HepG2 (cell line): ENCODE measurements around the gene PCSK6. TPM values are rescaled to one million over a fixed set of nuclear protein-coding genes. Genes with fewer than 3 reads are reported as not detected.
A peak's percentile ranks its signal among the peaks of the same experiment; 100 is the strongest.

Experiments
- BCL6 ChIP-seq: IDR thresholded peaks from 2 replicates; pipeline ENCODE4 v1.6.1; 2016; ENCODE audit warnings: missing genetic modification reagents, missing compliant biosample characterization
- CREB1 ChIP-seq, 2 experiments: fragments of 450-650 bp in 1 of 2; IDR thresholded peaks; 2 replicates each; pipeline ENCODE4 v1.6.1; 2016 to 2017; ENCODE audit warnings: control low read depth in 1 of 2, mild to moderate bottlenecking in 1 of 2, missing compliant biosample characterization in 1 of 2, missing genetic modification characterization in 1 of 2
- HNRNPUL1 ChIP-seq: fragments of 200-400 bp; formaldehyde crosslinking; IDR thresholded peaks from 2 replicates; pipeline ENCODE4 v1.6.1; 2017; ENCODE audit warnings: low read depth, mild to moderate bottlenecking, low read length, moderate library complexity
- PPARG ChIP-seq: conservative IDR thresholded peaks from 2 replicates; pipeline ENCODE4 v1.6.1; 2016; ENCODE audit warnings: missing biosample characterization, missing genetic modification reagents
- TBL1XR1 ChIP-seq: fragments of 150-350 bp; IDR thresholded peaks from 2 replicates; pipeline ENCODE4 v1.6.1; 2014; ENCODE audit warnings: borderline replicate concordance, low read length; ENCODE audit not compliant: partially characterized antibody
- TBX2 ChIP-seq: sonication (generic); formaldehyde crosslinking; IDR thresholded peaks from 2 replicates; pipeline ENCODE4 v1.5.0; 2020; ENCODE audit warnings: missing genetic modification reagents, mild to moderate bottlenecking, borderline replicate concordance
- ZBTB20 ChIP-seq: sonication (generic); formaldehyde crosslinking; IDR thresholded peaks from 2 replicates; pipeline ENCODE4 v1.8.1; 2023; ENCODE audit warnings: missing genetic modification reagents, low read depth, mild to moderate bottlenecking, borderline replicate concordance
- ZNF205 ChIP-seq: IDR thresholded peaks from 2 replicates; pipeline ENCODE4 v1.6.1; 2018; ENCODE audit warnings: missing biosample characterization, missing genetic modification reagents
- polyA plus RNA-seq, 8 experiments: library from polyadenylated mRNA; depleted of rRNA in 3 of 8; stranded (reverse) in 7 of 8; unstranded in 1 of 8; fragments of >200 nt; fragmentation: Illumina TruSeq in 4 of 8; extraction: Trizol in 4 of 8; gene quantifications; 2 replicates each; pipeline versions ENCODE4 v1.2.1 to v1.2.3, GENCODE V29; 2011 to 2016; ENCODE audit warnings: low read depth in 4 of 8, missing spikeins in 1 of 8, mixed read lengths in 1 of 8; ENCODE audit not compliant: insufficient read depth in 1 of 8
- total RNA-seq, 5 experiments: library from RNA; depleted of rRNA; stranded (reverse); fragments of >200 nt; fragmentation: Illumina TruSeq; extraction: Trizol; gene quantifications; 2 replicates each; pipeline ENCODE4 v1.2.3, GENCODE V29; 2016; ENCODE audit warnings: low read depth in 1 of 5
- TF ChIP-seq, protein P1 (sequence below): sonication (generic); formaldehyde crosslinking; IDR thresholded peaks from 2 replicates; pipeline ENCODE4 v1.4.0; 2020; ENCODE audit warnings: low read depth, missing genetic modification reagents
- TF ChIP-seq, protein P2 (sequence below): IDR thresholded peaks from 2 replicates; pipeline ENCODE4 v1.6.1; 2016; ENCODE audit warnings: mild to moderate bottlenecking
- TF ChIP-seq, protein P3 (sequence below): sonication (generic); IDR thresholded peaks from 2 replicates; pipeline ENCODE4 v1.6.1; 2016; ENCODE audit warnings: low read depth, borderline replicate concordance
- TF ChIP-seq, protein P4 (sequence below): sonication (generic); formaldehyde crosslinking; IDR thresholded peaks from 2 replicates; pipeline ENCODE4 v1.5.0; 2020; ENCODE audit warnings: mild to moderate bottlenecking, missing genetic modification reagents, borderline replicate concordance
- TF ChIP-seq, protein P5 (sequence below): sonication (generic); formaldehyde crosslinking; IDR thresholded peaks from 2 replicates; pipeline ENCODE4 v1.5.1; 2020; ENCODE audit warnings: mild to moderate bottlenecking, missing genetic modification reagents, moderate library complexity

PCSK6 gene
- total and polyA plus RNA-seq, 2 of the 13 experiments (the other 11 are each of a cell fraction or from before 2014, with no cell fraction given): 56.5 to 155 TPM

DNA sequence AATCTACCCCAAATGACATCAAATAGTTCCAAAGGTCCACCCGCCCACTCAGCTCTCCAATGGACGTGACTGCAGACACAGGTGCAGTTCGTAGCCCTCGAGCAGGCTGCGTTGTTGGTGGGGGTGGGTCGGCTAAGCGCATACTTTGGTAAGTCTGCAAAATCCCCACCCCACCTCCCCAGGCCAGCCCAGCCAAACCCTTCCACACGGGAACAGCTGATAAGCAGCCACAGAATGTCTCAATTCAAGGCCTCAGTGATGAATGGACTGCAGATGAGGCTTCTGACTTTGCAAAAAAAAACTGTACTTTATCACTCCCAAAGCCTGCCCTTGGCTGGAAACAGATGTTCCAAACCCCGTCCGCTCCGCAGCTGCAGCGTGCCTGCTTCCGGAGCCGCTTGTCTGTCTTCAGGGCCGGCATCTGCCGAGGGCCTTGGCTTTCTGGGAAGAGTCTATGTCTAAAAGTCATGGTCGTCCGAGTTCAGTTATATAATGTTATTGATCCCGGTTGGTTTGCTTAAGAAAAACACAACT lies 38.2 kb downstream of the PCSK6 start (continued):
- TF ChIP-seq, protein P1, sequence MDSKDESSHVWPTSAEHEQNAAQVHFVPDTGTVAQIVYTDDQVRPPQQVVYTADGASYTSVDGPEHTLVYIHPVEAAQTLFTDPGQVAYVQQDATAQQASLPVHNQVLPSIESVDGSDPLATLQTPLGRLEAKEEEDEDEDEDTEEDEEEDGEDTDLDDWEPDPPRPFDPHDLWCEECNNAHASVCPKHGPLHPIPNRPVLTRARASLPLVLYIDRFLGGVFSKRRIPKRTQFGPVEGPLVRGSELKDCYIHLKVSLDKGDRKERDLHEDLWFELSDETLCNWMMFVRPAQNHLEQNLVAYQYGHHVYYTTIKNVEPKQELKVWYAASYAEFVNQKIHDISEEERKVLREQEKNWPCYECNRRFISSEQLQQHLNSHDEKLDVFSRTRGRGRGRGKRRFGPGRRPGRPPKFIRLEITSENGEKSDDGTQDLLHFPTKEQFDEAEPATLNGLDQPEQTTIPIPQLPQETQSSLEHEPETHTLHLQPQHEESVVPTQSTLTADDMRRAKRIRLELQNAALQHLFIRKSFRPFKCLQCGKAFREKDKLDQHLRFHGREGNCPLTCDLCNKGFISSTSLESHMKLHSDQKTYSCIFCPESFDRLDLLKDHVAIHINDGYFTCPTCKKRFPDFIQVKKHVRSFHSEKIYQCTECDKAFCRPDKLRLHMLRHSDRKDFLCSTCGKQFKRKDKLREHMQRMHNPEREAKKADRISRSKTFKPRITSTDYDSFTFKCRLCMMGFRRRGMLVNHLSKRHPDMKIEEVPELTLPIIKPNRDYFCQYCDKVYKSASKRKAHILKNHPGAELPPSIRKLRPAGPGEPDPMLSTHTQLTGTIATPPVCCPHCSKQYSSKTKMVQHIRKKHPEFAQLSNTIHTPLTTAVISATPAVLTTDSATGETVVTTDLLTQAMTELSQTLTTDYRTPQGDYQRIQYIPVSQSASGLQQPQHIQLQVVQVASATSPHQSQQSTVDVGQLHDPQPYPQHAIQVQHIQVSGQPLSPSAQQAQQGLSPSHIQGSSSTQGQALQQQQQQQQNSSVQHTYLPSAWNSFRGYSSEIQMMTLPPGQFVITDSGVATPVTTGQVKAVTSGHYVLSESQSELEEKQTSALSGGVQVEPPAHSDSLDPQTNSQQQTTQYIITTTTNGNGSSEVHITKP (CRISPR knock-in tag): 0 out of 2 replicates have a peak, but pooled peaks have one; percentile 26
- TF ChIP-seq CREB1 (IDR thresholded peaks at IDR 0.05) (no peak), CREB1 (CRISPR knock-in tag; IDR thresholded peaks at IDR 0.05) (peak; percentile 18; the same call in 1 of the 2 replicates), BCL6 (CRISPR knock-in tag) (peak; percentile 44; the same call in 1 of the 2 replicates), TBL1XR1 (no peak), ZNF205 (0 out of 2 replicates have a peak, but pooled peaks have one; percentile 29), TBX2 (CRISPR knock-in tag) (peak; percentile 54), PPARG (CRISPR knock-in tag) (0 out of 2 replicates have a peak, but pooled peaks have one; percentile 25), ZBTB20 (CRISPR knock-in tag) (peak; percentile 40; the same call in 1 of the 2 replicates), HNRNPUL1 (no peak)
- TF ChIP-seq, protein P2, sequence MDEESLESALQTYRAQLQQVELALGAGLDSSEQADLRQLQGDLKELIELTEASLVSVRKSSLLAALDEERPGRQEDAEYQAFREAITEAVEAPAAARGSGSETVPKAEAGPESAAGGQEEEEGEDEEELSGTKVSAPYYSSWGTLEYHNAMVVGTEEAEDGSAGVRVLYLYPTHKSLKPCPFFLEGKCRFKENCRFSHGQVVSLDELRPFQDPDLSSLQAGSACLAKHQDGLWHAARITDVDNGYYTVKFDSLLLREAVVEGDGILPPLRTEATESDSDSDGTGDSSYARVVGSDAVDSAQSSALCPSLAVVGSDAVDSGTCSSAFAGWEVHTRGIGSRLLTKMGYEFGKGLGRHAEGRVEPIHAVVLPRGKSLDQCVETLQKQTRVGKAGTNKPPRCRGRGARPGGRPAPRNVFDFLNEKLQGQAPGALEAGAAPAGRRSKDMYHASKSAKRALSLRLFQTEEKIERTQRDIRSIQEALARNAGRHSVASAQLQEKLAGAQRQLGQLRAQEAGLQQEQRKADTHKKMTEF (CRISPR knock-in tag): peak; percentile 33; the same call in 1 of the 2 replicates
- TF ChIP-seq, protein P3, sequence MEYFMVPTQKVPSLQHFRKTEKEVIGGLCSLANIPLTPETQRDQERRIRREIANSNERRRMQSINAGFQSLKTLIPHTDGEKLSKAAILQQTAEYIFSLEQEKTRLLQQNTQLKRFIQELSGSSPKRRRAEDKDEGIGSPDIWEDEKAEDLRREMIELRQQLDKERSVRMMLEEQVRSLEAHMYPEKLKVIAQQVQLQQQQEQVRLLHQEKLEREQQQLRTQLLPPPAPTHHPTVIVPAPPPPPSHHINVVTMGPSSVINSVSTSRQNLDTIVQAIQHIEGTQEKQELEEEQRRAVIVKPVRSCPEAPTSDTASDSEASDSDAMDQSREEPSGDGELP: peak; percentile 85; the same call in 1 of the 2 replicates
- TF ChIP-seq, protein P4, sequence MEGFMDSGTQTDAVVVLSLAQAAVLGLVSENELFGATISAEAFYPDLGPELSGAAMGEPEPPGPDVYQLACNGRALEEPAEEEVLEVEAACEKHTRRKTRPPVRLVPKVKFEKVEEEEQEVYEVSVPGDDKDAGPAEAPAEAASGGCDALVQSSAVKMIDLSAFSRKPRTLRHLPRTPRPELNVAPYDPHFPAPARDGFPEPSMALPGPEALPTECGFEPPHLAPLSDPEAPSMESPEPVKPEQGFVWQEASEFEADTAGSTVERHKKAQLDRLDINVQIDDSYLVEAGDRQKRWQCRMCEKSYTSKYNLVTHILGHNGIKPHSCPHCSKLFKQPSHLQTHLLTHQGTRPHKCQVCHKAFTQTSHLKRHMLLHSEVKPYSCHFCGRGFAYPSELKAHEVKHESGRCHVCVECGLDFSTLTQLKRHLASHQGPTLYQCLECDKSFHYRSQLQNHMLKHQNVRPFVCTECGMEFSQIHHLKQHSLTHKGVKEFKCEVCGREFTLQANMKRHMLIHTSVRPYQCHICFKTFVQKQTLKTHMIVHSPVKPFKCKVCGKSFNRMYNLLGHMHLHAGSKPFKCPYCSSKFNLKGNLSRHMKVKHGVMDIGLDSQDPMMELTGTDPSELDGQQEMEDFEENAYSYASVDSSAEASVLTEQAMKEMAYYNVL (CRISPR knock-in tag): peak; percentile 39; the same call in 1 of the 2 replicates
- TF ChIP-seq, protein P5, sequence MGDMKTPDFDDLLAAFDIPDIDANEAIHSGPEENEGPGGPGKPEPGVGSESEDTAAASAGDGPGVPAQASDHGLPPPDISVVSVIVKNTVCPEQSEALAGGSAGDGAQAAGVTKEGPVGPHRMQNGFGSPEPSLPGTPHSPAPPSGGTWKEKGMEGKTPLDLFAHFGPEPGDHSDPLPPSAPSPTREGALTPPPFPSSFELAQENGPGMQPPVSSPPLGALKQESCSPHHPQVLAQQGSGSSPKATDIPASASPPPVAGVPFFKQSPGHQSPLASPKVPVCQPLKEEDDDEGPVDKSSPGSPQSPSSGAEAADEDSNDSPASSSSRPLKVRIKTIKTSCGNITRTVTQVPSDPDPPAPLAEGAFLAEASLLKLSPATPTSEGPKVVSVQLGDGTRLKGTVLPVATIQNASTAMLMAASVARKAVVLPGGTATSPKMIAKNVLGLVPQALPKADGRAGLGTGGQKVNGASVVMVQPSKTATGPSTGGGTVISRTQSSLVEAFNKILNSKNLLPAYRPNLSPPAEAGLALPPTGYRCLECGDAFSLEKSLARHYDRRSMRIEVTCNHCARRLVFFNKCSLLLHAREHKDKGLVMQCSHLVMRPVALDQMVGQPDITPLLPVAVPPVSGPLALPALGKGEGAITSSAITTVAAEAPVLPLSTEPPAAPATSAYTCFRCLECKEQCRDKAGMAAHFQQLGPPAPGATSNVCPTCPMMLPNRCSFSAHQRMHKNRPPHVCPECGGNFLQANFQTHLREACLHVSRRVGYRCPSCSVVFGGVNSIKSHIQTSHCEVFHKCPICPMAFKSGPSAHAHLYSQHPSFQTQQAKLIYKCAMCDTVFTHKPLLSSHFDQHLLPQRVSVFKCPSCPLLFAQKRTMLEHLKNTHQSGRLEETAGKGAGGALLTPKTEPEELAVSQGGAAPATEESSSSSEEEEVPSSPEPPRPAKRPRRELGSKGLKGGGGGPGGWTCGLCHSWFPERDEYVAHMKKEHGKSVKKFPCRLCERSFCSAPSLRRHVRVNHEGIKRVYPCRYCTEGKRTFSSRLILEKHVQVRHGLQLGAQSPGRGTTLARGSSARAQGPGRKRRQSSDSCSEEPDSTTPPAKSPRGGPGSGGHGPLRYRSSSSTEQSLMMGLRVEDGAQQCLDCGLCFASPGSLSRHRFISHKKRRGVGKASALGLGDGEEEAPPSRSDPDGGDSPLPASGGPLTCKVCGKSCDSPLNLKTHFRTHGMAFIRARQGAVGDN (CRISPR knock-in tag): peak; percentile 88
